GM21381 (cell line): ENCODE results near the gene CD79A.
"Not testable (repeated sequence)": the region's sequence is repeated elsewhere in the genome, so short reads cannot be mapped to it uniquely, and the experiment has no call there.

Experiments used
- ATAC-seq: cut with Tn5 transposase; IDR thresholded peaks from one replicate; pipeline ENCODE4 v1.9.1; 2021; ENCODE audit warnings: mild to moderate bottlenecking, moderate library complexity; ENCODE audit not compliant: unreplicated experiment

The CD79A gene

DNA sequence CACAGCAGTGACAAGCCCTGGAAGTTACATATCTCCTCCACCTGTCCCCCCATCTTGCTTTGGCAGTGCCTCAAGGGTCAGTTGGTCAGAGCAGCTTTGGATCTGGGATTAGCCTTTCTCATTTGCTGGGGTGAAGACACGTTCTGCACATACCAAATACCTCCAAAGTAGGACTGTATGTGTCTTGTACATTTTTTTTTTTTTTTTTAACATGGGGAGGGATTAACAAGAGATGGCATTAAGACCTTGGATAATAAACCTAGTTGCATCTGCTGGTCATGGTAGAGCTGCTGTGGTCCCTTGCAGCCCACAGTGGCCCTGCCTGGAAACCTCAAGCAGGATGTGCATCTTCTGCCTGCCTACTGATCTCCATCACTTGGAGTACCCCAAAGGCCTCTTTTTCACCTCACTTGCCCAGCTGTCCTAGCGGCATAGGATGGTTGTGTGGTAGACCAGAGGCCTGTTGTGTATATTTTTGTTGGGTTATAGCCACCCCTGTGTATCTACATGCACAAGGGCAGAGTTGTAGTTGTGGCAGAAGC lies 14.6 kb upstream of the CD79A start:
- ATAC-seq, result no peak

GRCh38 chr19:41863209-41863931 lies 13.7 kb upstream of the CD79A start:
- ATAC-seq, result no peak

DNA sequence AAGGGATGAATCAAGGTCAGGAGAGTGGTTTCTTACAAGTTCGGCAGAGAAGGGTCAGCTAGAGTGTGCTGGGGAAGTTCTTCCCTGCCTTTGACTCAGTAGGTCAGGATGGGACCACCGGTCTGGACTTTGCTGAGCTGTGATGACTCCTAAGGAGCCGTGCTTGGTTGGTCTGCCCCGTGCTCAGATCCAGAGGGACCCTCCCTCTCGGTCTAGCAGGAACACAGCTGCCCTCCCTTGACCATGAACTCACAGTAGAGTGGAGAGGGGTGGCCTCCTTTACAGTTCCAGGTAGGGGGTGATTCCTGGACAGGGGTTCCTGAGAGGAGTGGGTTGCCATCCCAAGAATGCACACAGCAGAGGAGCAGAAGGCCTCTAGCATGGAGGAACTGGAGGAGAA lies 12.7 kb upstream of the CD79A start:
- no peak for ATAC-seq

DNA sequence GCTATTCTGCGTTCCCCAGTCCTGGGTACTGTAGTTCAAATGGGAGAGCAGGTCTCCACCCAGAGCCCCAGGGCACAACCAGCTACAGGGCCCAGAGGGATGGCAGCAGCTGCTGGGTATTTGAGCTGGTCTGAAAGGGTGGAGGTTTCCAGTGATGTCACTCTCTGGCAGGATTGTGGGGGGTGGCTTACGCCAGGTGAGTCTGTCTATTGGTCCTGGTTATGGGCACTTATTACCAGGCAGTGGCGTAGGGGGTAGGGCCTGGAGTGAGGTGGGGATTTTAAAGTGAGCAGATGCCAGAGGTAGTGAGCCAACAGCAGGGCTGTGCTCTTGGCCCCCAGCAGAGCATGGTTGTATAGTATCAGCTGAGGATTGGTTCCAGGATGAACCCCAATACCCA lies 10.8 kb upstream of the CD79A start:
- ATAC-seq, result no peak

GRCh38 chr19:41868120-41868988 lies 8.7 kb upstream of the CD79A start:
- ATAC-seq, result no peak

DNA sequence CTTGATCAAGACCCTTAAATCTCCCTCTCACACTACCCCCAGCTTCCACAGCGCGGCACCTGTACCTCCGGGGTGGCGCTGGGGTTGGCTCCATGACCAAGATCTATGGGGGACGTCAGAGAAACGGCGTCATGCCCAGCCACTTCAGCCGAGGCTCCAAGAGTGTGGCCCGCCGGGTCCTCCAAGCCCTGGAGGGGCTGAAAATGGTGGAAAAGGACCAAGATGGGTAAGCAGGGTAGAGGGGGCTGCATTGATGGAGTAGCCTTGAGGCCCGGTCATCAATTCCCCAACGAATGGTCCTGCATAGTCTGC lies 8.1 kb upstream of the CD79A start:
- ATAC-seq, result no peak

- ATAC-seq, result no peak
These were observed 7.6 kb upstream of the CD79A start for GRCh38 chr19:41869374-41869955.

DNA sequence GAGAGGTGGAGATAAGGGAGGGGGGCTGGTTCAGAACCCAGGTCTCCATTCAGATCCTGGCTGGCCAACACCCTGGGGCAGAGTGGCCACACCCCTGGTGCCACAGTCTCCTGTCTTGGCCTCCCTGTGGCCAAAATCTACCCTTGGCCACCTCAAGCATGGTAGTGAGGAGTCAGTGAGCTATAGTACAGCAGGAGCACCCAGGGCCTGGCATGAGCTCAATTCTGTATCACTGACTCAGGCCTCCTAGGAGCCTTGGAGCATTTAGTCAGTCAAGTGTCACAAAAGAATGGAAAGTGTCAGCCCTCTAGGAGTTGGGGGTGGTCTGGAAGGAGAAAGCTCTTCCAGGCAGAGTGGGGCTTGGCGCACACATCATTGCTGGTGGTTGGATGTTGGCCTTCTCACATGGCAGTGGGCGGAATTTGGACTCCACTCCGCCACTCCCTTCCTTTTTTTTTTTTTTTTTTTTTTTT lies 6.6 kb upstream of the CD79A start:
- ATAC-seq, result no peak

DNA sequence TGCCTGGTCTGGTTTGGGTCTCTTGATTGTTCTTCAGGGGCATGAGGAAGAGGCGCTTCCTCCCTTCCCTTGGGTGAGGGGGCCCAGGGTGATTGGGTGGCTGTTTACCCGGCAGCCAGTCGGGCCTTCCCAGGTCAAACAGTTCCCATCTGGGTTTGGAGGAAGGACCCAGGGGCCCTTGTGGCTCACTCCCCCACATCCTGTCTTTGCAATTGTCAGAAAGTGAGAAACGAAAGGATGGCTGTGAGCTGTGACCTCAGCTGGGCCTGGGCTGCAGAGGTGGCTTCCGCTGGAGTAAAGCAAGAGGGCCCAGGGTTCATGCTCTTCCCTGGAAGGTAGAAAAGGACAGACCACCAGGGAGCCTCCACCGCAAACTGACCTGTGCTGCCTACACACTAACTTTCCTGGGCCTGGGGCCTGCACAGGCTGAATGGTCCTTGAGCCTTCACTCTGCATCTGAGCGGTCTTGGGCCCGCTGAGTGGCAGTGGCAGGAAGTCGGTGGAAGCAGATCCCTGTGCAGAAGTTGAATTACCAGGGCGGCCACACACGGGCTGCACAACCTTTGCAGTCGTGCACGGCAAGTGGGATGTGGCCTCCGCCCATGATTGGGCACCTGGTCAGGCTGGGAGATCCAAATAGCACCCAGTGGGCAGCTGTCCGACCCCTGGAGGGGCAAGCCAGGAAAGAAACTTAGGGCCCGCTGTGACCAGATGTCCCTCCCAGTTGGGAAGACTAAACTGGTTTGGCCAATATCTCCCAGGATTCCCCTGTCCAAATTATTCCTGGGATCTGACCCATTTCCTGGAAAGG lies 5.3 kb upstream of the CD79A start:
- ATAC-seq, result peak; percentile 54

GRCh38 chr19:41872384-41872774 lies 4.7 kb upstream of the CD79A start:
- no peak for ATAC-seq

- ATAC-seq, result no peak
These were observed 4.1 kb upstream of the CD79A start for GRCh38 chr19:41872775-41873647.

DNA sequence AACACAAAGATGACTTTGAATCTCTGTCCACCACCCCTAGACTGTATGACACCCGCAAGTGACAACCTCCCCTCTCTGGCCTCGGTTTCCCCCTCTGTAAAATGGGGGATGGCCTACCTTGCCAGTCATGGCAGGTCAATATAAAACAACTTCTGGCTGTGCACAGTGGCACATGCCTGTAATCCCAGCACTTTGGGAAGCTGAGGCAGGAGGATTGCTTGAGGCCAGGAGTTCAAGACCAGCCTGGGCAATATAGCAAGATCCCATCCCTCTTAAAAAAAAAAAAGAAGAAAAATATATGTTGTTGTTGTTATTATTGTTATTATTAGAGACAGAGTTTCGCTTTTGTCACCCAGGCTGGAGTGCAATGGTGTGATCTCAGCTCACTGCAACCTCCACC lies 1.1 kb upstream of the CD79A start:
- not testable (repeated sequence) for ATAC-seq

DNA sequence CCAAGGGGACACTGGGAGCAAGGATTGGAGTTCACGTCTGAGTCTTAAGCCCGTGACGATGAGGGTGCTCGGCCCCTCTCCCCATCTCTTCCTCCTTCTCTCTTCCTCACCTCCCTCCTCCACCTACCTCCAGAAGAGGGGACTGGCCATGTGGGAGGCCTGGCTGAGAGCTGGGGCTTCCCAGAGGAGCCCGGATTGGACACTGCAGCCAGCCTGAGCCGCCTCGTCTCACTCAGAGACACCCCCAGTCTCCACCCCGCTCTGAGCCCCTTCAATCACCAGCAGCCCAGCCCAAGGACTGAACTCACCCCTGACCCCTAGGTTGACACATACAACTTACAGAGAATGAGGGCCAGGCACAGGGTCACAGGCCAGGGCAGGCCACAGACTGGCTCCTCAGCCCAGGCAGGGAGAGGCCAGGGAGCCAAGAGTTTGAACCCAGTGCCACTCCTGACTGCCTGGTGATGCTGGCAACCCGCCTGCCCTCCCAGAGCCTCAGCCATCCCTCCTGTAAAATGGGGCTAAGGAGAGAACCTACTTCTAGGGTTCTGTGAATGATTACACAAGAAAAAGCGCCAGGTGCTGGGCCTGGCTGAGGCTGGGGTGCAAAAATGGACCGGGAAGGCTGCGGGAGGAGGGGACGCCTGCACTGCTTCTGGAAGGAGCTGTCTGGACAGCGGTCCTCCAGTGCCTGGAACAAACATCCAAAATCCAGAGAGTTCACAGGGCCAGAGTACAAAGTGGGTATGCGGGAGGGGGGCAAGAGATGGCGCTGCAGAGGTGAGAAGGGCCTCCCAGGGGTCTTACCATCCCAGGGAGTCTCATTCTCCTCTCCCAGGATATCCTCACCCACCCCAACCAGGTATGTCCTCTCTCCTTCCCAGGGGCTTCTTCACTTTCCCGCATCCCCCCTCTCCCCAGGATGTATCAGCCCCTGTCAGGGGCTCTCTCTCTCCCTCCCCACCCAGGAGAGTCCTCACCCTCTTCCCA lies 1.1 kb downstream of the CD79A start:
- no peak for ATAC-seq

DNA sequence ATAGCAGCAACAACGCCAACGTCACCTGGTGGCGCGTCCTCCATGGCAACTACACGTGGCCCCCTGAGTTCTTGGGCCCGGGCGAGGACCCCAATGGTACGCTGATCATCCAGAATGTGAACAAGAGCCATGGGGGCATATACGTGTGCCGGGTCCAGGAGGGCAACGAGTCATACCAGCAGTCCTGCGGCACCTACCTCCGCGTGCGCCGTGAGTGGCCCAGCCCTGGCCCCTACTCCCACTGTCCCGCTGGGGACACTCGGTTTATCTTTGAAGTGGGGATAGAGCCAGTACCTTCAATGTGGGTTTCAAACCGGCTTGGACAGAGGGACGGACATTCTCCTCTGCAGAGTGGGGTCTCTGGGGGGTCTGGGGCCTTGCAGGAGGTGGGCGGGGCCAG lies 2.0 kb downstream of the CD79A start:
- ATAC-seq, result no peak

DNA sequence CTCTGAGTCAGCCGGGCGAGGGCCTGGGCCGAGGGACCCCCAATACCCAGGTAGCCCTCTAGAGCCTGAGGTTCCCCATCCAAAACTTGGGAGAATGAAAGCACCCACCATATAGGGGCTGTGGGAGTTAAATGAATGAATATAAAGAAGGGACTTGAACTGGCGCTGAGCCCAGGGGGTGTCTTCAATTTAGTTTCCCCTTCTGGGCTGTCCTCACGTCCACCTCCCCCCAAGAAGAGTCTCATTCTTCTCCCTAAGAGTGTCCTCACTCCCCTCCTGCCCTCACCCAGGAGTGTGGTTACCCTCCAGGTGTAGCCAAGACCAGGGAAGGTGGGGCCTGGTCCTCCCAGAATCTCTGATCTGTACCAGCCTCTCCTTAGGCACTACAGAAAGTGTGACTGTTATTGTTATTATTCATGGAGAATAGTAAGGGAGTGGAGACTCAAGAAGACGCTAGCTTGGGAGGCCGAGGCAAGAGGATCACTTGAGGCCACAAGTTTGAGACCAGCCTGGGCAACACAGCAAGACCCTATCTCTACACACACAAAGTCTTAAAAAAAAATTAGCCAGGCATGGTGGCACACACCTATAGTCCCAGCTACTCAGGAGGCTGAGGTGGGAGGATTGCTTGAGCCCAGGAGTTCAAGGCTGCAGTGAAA lies 2.7 kb downstream of the CD79A start:
- ATAC-seq, result no peak

GRCh38 chr19:41880329-41880708 lies 3.2 kb downstream of the CD79A start:
- no peak for ATAC-seq

- no peak for ATAC-seq
These were observed 5.7 kb downstream of the CD79A start, which contains the start of gene ARHGEF1 for GRCh38 chr19:41882568-41883462. Gene ARHGEF1 (plus strand): TSS chr19:41883184. CDS start chr19:41888083, 4,899 bp downstream.
